HepG2 (cell line): Measurements from ENCODE around the gene EZH1. TPM values are rescaled to one million over a fixed set of nuclear protein-coding genes. Genes with fewer than 3 reads are reported as not detected.

Experiments
- ARNTL ChIP-seq: sonication (generic); formaldehyde crosslinking; IDR thresholded peaks from 2 replicates; pipeline ENCODE4 v1.4.0; 2020; ENCODE audit warnings: mild to moderate bottlenecking, missing genetic modification reagents
- ATRX ChIP-seq: sonication (generic); formaldehyde crosslinking; IDR thresholded peaks from 2 replicates; pipeline ENCODE4 v1.4.0; 2020; ENCODE audit warnings: missing genetic modification reagents, borderline replicate concordance
- BCLAF1 ChIP-seq: fragments of 450-650 bp; IDR thresholded peaks from 2 replicates; pipeline ENCODE4 v1.6.1; 2017; ENCODE audit warnings: mild to moderate bottlenecking
- GATAD1 ChIP-seq: IDR thresholded peaks from 2 replicates; pipeline ENCODE4 v1.6.1; 2016; ENCODE audit warnings: missing genetic modification reagents, missing compliant biosample characterization
- GTF2F1 ChIP-seq: fragments of 150-350 bp; IDR thresholded peaks from 2 replicates; pipeline ENCODE4 v1.6.1; 2014; ENCODE audit warnings: low read length
- HMG20A ChIP-seq: IDR thresholded peaks from 2 replicates; pipeline ENCODE4 v1.6.1; 2016; ENCODE audit warnings: borderline replicate concordance
- IKZF5 ChIP-seq: IDR thresholded peaks from 2 replicates; pipeline ENCODE4 v1.6.1; 2018; ENCODE audit warnings: missing genetic modification reagents, mild to moderate bottlenecking, missing compliant biosample characterization
- MTF2 ChIP-seq: sonication (generic); formaldehyde crosslinking; IDR thresholded peaks from 2 replicates; pipeline ENCODE4 v1.5.0; 2020; ENCODE audit warnings: missing genetic modification reagents, borderline replicate concordance
- PAWR ChIP-seq: sonication (generic); formaldehyde crosslinking; IDR thresholded peaks from 2 replicates; pipeline ENCODE4 v1.4.0; 2020; ENCODE audit warnings: missing genetic modification reagents, mild to moderate bottlenecking, borderline replicate concordance
- PCBP2 ChIP-seq: fragments of 200-400 bp; formaldehyde crosslinking; optimal IDR thresholded peaks from 2 replicates; pipeline ENCODE3; 2018; ENCODE audit warnings: low read length, low read depth; ENCODE audit not compliant: poor library complexity, severe bottlenecking
- SIX1 ChIP-seq: sonication (generic); formaldehyde crosslinking; IDR thresholded peaks from 2 replicates; pipeline ENCODE4 v1.4.0; 2020; ENCODE audit warnings: missing genetic modification reagents, borderline replicate concordance
- ZSCAN30 ChIP-seq: sonication (generic); formaldehyde crosslinking; IDR thresholded peaks from 2 replicates; pipeline ENCODE4 v1.5.0; 2020; ENCODE audit warnings: mild to moderate bottlenecking, missing genetic modification reagents
- polyA plus RNA-seq, 8 experiments: library from polyadenylated mRNA; depleted of rRNA in 3 of 8; stranded (reverse) in 7 of 8; unstranded in 1 of 8; fragments of >200 nt; fragmentation: Illumina TruSeq in 4 of 8; extraction: Trizol in 4 of 8; gene quantifications; 2 replicates each; pipeline versions ENCODE4 v1.2.1 to v1.2.3, GENCODE V29; 2011 to 2016; ENCODE audit warnings: low read depth in 4 of 8, missing spikeins in 1 of 8, mixed read lengths in 1 of 8; ENCODE audit not compliant: insufficient read depth in 1 of 8
- total RNA-seq, 5 experiments: library from RNA; depleted of rRNA; stranded (reverse); fragments of >200 nt; fragmentation: Illumina TruSeq; extraction: Trizol; gene quantifications; 2 replicates each; pipeline ENCODE4 v1.2.3, GENCODE V29; 2016; ENCODE audit warnings: low read depth in 1 of 5
- TF ChIP-seq, protein P1 (sequence below): sonication (generic); formaldehyde crosslinking; IDR thresholded peaks from 2 replicates; pipeline ENCODE4 v1.4.0; 2020; ENCODE audit warnings: mild to moderate bottlenecking, missing genetic modification reagents
- TF ChIP-seq, protein P2 (sequence below): sonication (generic); formaldehyde crosslinking; IDR thresholded peaks from 2 replicates; pipeline ENCODE4 v1.5.0; 2020; ENCODE audit warnings: mild to moderate bottlenecking, missing genetic modification reagents
- TF ChIP-seq, protein P3 (sequence below): sonication (generic); formaldehyde crosslinking; IDR thresholded peaks from 2 replicates; pipeline ENCODE4 v1.4.0; 2020; ENCODE audit warnings: missing genetic modification reagents, mild to moderate bottlenecking, borderline replicate concordance
- TF ChIP-seq, protein P4 (sequence below): sonication (generic); formaldehyde crosslinking; IDR thresholded peaks from 2 replicates; pipeline ENCODE4 v1.5.1; 2020; ENCODE audit warnings: mild to moderate bottlenecking, missing genetic modification reagents, moderate library complexity

The EZH1 gene
- total and polyA plus RNA-seq, 2 of the 13 experiments (the other 11 are each of a cell fraction or from before 2014, with no cell fraction given): 11.6 to 24.0 TPM

- no peak for TF ChIP-seq BCLAF1
- TF ChIP-seq, protein P1, sequence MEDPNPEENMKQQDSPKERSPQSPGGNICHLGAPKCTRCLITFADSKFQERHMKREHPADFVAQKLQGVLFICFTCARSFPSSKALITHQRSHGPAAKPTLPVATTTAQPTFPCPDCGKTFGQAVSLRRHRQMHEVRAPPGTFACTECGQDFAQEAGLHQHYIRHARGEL (CRISPR knock-in tag): peak; percentile 71; the same call in 1 of the 2 replicates
- TF ChIP-seq SIX1 (CRISPR knock-in tag): no peak
- TF ChIP-seq ATRX (CRISPR knock-in tag): no peak
- TF ChIP-seq, protein P2, sequence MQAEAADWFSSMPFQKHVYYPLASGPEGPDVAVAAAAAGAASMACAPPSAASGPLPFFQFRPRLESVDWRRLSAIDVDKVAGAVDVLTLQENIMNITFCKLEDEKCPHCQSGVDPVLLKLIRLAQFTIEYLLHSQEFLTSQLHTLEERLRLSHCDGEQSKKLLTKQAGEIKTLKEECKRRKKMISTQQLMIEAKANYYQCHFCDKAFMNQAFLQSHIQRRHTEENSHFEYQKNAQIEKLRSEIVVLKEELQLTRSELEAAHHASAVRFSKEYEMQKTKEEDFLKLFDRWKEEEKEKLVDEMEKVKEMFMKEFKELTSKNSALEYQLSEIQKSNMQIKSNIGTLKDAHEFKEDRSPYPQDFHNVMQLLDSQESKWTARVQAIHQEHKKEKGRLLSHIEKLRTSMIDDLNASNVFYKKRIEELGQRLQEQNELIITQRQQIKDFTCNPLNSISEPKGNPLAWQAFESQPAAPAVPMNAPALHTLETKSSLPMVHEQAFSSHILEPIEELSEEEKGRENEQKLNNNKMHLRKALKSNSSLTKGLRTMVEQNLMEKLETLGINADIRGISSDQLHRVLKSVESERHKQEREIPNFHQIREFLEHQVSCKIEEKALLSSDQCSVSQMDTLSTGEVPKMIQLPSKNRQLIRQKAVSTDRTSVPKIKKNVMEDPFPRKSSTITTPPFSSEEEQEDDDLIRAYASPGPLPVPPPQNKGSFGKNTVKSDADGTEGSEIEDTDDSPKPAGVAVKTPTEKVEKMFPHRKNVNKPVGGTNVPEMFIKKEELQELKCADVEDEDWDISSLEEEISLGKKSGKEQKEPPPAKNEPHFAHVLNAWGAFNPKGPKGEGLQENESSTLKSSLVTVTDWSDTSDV (CRISPR knock-in tag): no peak
- TF ChIP-seq MTF2 (CRISPR knock-in tag): no peak
- peak; percentile 76 for TF ChIP-seq GATAD1
- TF ChIP-seq PCBP2: no peak
- TF ChIP-seq GTF2F1: no peak
- TF ChIP-seq PAWR (CRISPR knock-in tag): no peak
- TF ChIP-seq, protein P3, sequence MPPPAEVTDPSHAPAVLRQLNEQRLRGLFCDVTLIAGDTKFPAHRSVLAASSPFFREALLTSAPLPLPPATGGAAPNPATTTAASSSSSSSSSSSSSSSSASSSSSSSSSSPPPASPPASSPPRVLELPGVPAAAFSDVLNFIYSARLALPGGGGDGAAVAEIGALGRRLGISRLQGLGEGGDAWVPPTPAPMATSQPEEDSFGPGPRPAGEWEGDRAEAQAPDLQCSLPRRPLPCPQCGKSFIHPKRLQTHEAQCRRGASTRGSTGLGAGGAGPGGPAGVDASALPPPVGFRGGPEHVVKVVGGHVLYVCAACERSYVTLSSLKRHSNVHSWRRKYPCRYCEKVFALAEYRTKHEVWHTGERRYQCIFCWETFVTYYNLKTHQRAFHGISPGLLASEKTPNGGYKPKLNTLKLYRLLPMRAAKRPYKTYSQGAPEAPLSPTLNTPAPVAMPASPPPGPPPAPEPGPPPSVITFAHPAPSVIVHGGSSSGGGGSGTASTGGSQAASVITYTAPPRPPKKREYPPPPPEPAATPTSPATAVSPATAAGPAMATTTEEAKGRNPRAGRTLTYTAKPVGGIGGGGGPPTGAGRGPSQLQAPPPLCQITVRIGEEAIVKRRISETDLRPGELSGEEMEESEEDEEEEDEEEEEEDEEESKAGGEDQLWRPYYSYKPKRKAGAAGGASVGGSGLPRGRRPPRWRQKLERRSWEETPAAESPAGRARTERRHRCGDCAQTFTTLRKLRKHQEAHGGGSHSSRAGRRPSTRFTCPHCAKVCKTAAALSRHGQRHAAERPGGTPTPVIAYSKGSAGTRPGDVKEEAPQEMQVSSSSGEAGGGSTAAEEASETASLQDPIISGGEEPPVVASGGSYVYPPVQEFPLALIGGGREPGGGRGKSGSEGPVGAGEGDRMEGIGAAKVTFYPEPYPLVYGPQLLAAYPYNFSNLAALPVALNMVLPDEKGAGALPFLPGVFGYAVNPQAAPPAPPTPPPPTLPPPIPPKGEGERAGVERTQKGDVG (CRISPR knock-in tag): no peak
- TF ChIP-seq IKZF5 (CRISPR knock-in tag): no peak
- TF ChIP-seq, protein P4, sequence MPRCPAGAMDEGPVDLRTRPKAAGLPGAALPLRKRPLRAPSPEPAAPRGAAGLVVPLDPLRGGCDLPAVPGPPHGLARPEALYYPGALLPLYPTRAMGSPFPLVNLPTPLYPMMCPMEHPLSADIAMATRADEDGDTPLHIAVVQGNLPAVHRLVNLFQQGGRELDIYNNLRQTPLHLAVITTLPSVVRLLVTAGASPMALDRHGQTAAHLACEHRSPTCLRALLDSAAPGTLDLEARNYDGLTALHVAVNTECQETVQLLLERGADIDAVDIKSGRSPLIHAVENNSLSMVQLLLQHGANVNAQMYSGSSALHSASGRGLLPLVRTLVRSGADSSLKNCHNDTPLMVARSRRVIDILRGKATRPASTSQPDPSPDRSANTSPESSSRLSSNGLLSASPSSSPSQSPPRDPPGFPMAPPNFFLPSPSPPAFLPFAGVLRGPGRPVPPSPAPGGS (CRISPR knock-in tag): peak; percentile 71; the same call in 1 of the 2 replicates
- no peak for TF ChIP-seq HMG20A
- TF ChIP-seq ARNTL (CRISPR knock-in tag): 0 out of 2 replicates have a peak, but pooled peaks have one; percentile 16
- no peak for TF ChIP-seq ZSCAN30 (CRISPR knock-in tag)
Measured at GRCh38 chr17:42659079-42659931, 85.5 kb downstream of the EZH1 start, which contains the start of gene TUBG2 (continued).
